Kidney epithelial cell (primary cell): ENCODE measurements around the gene SLC6A7. TPM values are rescaled to one million over a fixed set of nuclear protein-coding genes. Genes with fewer than 3 reads are reported as not detected.

Experiments
- DNase-seq: peaks from one replicate; pipeline ENCODE4 v3.0.0-alpha.2; 2010; ENCODE audit warnings: low read depth
- H3K27me3 ChIP-seq: 2 replicates; pipeline ENCODE4 v1.6.0; 2011; ENCODE audit warnings: low read length; ENCODE audit not compliant: control insufficient read depth, insufficient read depth
- H3K36me3 ChIP-seq: 2 replicates; pipeline ENCODE4 v1.5.1; 2011; ENCODE audit warnings: low read length; ENCODE audit not compliant: control insufficient read depth, insufficient read depth
- H3K4me3 ChIP-seq: 2 replicates; pipeline ENCODE4 v1.5.1; 2011; ENCODE audit warnings: low read depth, mild to moderate bottlenecking, control low read depth, low read length
- total RNA-seq: library from RNA; depleted of rRNA; stranded (reverse); fragments of >200 nt; gene quantifications from 2 replicates; pipeline ENCODE4 v1.2.3, GENCODE V29; 2015
- TF ChIP-seq, protein P1 (sequence below): IDR thresholded peaks from 2 replicates; pipeline ENCODE4 v1.5.1; 2011; ENCODE audit warnings: mild to moderate bottlenecking, moderate library complexity, low read length, control low read depth, inconsistent platforms; ENCODE audit not compliant: insufficient read depth, poor library complexity, severe bottlenecking

The SLC6A7 gene
- total RNA-seq, 1 donor from 2014 or later = not detected

DNA sequence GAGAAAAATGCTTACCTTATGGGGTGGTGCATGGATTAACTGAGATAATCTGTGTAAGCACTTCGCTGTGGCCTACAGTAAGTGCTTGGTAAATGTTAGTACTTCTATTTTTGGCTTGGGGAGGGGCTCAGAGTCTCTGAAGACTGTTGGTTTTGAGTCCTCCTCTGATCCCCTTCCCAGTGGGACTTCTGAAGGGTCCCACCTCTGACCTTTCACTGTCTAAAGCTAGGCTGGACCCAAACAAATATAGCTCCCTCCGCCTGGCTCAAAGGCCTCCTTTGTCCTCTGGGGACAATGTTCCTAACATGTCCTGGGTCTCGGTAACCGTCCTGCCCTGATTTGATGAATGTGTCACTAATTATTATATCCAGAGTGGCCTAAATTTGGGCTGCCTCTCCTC, 64.9 kb downstream of the SLC6A7 start:
- Histone ChIP-seq H3K27me3 (no peaks in the 10 kb centered on the region), H3K4me3 (no peak overlapping the region), H3K36me3 (no peaks in the 10 kb centered on the region)
- TF ChIP-seq, protein P1, sequence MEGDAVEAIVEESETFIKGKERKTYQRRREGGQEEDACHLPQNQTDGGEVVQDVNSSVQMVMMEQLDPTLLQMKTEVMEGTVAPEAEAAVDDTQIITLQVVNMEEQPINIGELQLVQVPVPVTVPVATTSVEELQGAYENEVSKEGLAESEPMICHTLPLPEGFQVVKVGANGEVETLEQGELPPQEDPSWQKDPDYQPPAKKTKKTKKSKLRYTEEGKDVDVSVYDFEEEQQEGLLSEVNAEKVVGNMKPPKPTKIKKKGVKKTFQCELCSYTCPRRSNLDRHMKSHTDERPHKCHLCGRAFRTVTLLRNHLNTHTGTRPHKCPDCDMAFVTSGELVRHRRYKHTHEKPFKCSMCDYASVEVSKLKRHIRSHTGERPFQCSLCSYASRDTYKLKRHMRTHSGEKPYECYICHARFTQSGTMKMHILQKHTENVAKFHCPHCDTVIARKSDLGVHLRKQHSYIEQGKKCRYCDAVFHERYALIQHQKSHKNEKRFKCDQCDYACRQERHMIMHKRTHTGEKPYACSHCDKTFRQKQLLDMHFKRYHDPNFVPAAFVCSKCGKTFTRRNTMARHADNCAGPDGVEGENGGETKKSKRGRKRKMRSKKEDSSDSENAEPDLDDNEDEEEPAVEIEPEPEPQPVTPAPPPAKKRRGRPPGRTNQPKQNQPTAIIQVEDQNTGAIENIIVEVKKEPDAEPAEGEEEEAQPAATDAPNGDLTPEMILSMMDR = no peak
- DNase-seq = no peak

DNA sequence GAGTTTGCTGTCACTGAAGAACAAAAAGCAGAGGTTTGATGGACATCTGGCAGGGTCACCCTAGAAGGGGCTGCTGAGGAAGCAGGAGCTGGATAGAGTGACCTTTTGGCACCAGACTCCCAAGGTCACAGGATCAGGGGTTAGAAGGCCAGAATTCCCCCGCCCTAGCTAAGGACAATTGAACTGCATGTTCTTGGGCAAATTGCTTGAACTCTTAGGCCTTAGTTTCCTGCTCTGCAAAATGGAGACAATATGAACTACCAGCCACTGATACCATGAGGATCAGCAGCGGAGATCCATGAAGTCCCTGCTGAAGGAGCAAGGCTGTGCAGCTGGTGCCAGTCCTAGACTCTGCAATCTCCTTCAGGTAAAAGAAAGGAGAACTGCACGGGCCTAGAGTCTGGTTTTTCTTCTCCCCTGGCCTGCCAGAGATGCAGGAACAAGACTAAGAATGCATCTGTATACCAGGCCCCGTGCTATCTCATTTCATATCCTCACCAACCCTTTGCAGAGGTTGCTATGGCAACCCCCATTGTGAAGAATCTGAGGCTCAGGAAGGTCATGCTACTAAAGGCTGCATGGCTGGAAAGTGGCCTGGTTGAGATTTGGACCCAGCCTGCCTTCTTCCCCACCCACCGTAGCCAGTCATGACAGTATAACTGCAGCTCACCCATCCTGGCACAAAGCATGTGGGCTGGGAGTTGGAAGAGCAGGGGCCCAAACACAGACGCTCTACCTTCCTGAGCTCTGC, 66.0 kb downstream of the SLC6A7 start:
- no peak for DNase-seq
- no peak overlapping the region for H3K4me3 ChIP-seq
- no peaks in the 10 kb centered on the region for H3K36me3 ChIP-seq
- TF ChIP-seq, protein P1 = no peak
- H3K27me3 ChIP-seq = no peaks in the 10 kb centered on the region

DNA sequence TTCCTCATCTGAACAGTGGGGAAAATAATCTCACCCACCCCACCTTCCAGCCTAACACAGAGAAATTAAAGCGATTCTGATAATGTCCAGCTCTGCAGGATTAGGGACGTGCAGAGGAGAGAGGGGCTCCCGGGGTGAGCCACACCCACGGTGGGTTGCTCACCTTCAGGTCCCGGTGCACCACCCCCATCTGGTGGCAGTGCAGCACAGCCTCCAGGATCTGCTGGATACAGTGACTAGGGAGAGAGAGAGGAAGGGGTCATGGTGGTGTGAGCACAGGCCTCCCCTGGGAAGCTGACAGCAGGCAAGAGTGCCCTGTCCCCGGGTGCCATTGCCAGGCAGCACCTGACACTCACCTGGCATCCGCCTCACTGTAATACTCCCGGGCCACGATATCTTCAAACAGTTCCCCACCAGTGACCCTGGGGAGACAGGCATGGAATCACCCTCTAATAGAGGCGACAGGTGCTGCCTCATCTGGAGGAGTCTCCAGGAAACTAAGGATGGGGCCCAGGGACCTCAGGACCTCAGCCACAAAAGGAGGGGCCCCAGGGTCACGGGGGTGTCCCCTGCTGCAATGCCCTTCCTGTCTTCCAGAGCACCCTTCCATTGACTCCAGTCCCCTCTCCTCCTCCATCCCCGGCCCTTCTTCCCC, 66.7 kb downstream of the SLC6A7 start:
- H3K27me3 ChIP-seq = no peaks in the 10 kb centered on the region
- no peaks in the 10 kb centered on the region for H3K36me3 ChIP-seq
- TF ChIP-seq, protein P1 = peak; percentile 36
- no peak overlapping the region for H3K4me3 ChIP-seq
- DNase-seq = no peak

DNA sequence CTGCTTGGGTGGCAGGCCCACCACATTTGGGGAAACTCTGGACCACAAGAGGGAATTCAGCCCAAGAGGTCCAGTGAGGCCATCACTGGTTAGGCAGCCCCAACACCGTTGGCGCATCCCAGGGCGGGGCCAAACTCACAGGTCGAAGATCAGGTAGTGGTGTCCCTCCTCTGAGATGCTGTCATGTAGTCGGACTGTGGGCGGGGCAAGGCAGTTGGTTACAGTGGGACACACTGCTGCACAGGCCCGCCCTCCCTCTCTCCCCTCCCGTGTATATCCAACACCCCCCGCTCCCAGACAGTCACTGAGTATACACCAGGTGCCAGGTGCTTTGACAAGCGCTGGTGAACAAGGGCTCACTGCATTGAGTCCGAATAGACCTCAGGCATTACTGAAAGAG, 67.6 kb downstream of the SLC6A7 start:
- TF ChIP-seq, protein P1 = no peak
- no peak for DNase-seq
- Histone ChIP-seq H3K4me3 (no peak overlapping the region), H3K36me3 (no peaks in the 10 kb centered on the region), H3K27me3 (no peaks in the 10 kb centered on the region)

DNA sequence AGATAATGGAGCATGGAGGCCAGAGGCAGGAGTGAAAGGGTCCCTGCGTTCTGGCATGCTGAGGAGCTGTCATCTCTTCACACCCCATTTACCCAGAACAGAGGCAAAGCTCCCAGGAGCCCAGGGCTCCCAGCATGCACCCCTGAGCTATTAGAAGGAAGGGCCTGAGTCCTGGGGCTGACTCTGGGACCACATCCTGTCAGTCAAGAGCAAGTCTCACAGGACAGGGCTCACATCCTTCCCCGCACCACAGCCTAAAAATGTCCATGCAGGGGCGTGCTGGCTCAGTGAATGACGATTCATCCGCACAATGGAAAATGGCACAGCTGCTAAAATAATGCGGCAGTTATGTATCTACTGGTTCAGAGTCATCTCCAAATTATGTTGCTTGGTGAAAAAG, 68.3 kb downstream of the SLC6A7 start:
- Histone ChIP-seq H3K27me3 (no peaks in the 10 kb centered on the region), H3K4me3 (no peak overlapping the region), H3K36me3 (no peaks in the 10 kb centered on the region)
- no peak for DNase-seq
- TF ChIP-seq, protein P1 = no peak

Other genes starting within 250 kb of the SLC6A7 start
- not detected in 2 replicates for gene PDE6A, start 245.3 kb upstream of the SLC6A7 start, total RNA-seq
- gene SLC26A2, start 229.3 kb upstream of the SLC6A7 start, total RNA-seq = 15.4 and 17.7 TPM in 2 replicates
- 4.1 and 4.7 TPM in 2 replicates for gene TIGD6, start 189.4 kb upstream of the SLC6A7 start, total RNA-seq
- 64.0 and 72.4 TPM in 2 replicates for gene HMGXB3, start 189.3 kb upstream of the SLC6A7 start, total RNA-seq
- 0.41 and 0.75 TPM in 2 replicates for gene CSF1R, start 103.5 kb upstream of the SLC6A7 start, total RNA-seq
- 17.1 and 18.3 TPM in 2 replicates for gene PDGFRB, start 34.2 kb upstream of the SLC6A7 start, total RNA-seq
- 0.33 and 0.48 TPM in 2 replicates for gene CDX1, start 23.3 kb upstream of the SLC6A7 start, total RNA-seq
- gene CAMK2A, start 99.7 kb downstream of the SLC6A7 start, total RNA-seq = not detected in 2 replicates
- gene ARSI, start 112.8 kb downstream of the SLC6A7 start, total RNA-seq = 2.4 TPM in 2 replicates
- 30.8 and 33.2 TPM in 2 replicates for gene TCOF1, start 167.6 kb downstream of the SLC6A7 start, total RNA-seq
- 119 and 126 TPM in 2 replicates for gene CD74, start 222.8 kb downstream of the SLC6A7 start, total RNA-seq